SK-N-SH (cell line): ENCODE data around the gene NUMBL.

Source experiments
- CHD2 ChIP-seq: fragments of 150-350 bp; IDR thresholded peaks from 2 replicates; pipeline ENCODE4 v1.6.1; 2018; ENCODE audit warnings: low read length; ENCODE audit not compliant: partially characterized antibody
- CTCF ChIP-seq: fragments of 200-600 bp; sonication (generic); IDR thresholded peaks from 2 replicates; pipeline ENCODE4 v1.6.1; 2017; ENCODE audit warnings: antibody characterized with exemption, mild to moderate bottlenecking, moderate library complexity
- EZH2phosphoT487 ChIP-seq: fragments of 200-600 bp; sonication (generic); IDR thresholded peaks from 2 replicates; pipeline ENCODE4 v1.6.1; 2017; ENCODE audit warnings: low read depth, mixed run types, mild to moderate bottlenecking, antibody characterized with exemption, moderate library complexity, borderline replicate concordance
- GABPA ChIP-seq: IDR thresholded peaks from 2 replicates; pipeline ENCODE4 v1.4.0; 2012; ENCODE audit warnings: low read depth, mild to moderate bottlenecking
- GATA2 ChIP-seq: sonication (generic); formaldehyde crosslinking; IDR thresholded peaks from 2 replicates; pipeline ENCODE4 v1.5.0; 2020; ENCODE audit warnings: mild to moderate bottlenecking, missing genetic modification reagents
- MAX ChIP-seq: IDR thresholded peaks from 2 replicates; pipeline ENCODE4 v1.4.0; 2012; ENCODE audit warnings: low read depth
- PBX3 ChIP-seq: IDR thresholded peaks from 2 replicates; pipeline ENCODE4; 2012
- POLR2AphosphoS5 ChIP-seq: IDR thresholded peaks from 2 replicates; pipeline ENCODE4 v1.6.1; 2012; ENCODE audit warnings: low read depth, low read length
- RAD21 ChIP-seq: IDR thresholded peaks from 2 replicates; pipeline ENCODE4 v1.6.1; 2012; ENCODE audit warnings: mild to moderate bottlenecking, low read length
- REST ChIP-seq: IDR thresholded peaks from 2 replicates; pipeline ENCODE4 v1.6.1; 2012; ENCODE audit warnings: mild to moderate bottlenecking, low read depth, low read length, moderate library complexity
- TAF1 ChIP-seq: IDR thresholded peaks from 2 replicates; pipeline ENCODE4 v1.6.1; 2012; ENCODE audit warnings: low read depth, mild to moderate bottlenecking, low read length, moderate library complexity, borderline replicate concordance
- YY1 ChIP-seq: IDR thresholded peaks from 2 replicates; pipeline ENCODE4 v1.4.0; 2012; ENCODE audit warnings: low read depth, mild to moderate bottlenecking

GRCh38 chr19:40666803-40667438 is 23.5 kb downstream of the NUMBL start:
- TF ChIP-seq REST (no peak), CTCF (no peak), POLR2AphosphoS5 (no peak), CHD2 (no peak), MAX (no peak), EZH2phosphoT487 (no peak), RAD21 (no peak), GABPA (no peak), GATA2 (CRISPR knock-in tag) (no peak), TAF1 (no peak), PBX3 (no peak), YY1 (no peak)
